VCaP (cell line): ENCODE data around the gene CDH9.

Source experiments
- H3K27ac ChIP-seq: fragments of 450-650 bp; 2 replicates; pipeline ENCODE4 v1.5.1; 2017
- CTCF ChIP-seq: fragments of 450-650 bp; conservative IDR thresholded peaks from 2 replicates; pipeline ENCODE4 v1.5.1; 2017; ENCODE audit warnings: mild to moderate bottlenecking, moderate library complexity

CDH9 gene

GRCh38 chr5:26833596-26833995 lies 204.8 kb downstream of the CDH9 start:
- H3K27ac ChIP-seq: no peak overlapping the region
- TF ChIP-seq CTCF: no peak
